Spleen (tissue), 7 donors: ENCODE results near the gene SLC4A4.

ENCODE experiments used
- CTCF ChIP-seq, 11 experiments: fragments of 200-600 bp in 7 of 11; fragments of 450-650 bp in 4 of 11; sonication (generic) in 4 of 11; IDR thresholded peaks in 8 of 11; conservative IDR thresholded peaks in 3 of 11; 1 replicate in 7 of 11; 2 replicates in 4 of 11; pipeline versions ENCODE4 v1.4.0 to v1.8.0; 2016 to 2021; ENCODE audit warnings: antibody characterized with exemption in 11 of 11, inconsistent platforms in 4 of 11, mild to moderate bottlenecking in 1 of 11
- POLR2A ChIP-seq, 3 donors: fragments of 450-650 bp; IDR thresholded peaks; one replicate each; pipeline ENCODE4 v1.5.1; 2017; ENCODE audit warnings: antibody characterized with exemption in 3 of 3, mild to moderate bottlenecking in 1 of 3
- donor health status: DM: no; HTN: no; CAD: no; lungs with moderate emphysema.
- donor health status: DM: no; HTN: no; CAD: no.
- donor health status: DM: no; HTN: no; CAD: no.

- no peak for TF ChIP-seq POLR2A (IDR thresholded peaks at IDR 0.05)
- TF ChIP-seq CTCF (IDR thresholded peaks at IDR 0.05 in 8 of 11, conservative IDR thresholded peaks at IDR 0.05 in 3 of 11) = no peak
These were observed 179.6 kb downstream of the SLC4A4 start for GRCh38 chr4:71518283-71518989.
